C1 segment of cervical spinal cord (tissue), 14 donors: Measurements from ENCODE around the gene PRM2.

Experiments used
- DNase-seq, 14 donors: peaks; one replicate each; lab custom pipeline; 2025; lab: John Stamatoyannopoulos, UW

Gene PRM2

GRCh38 chr16:11262915-11263314, 13.4 kb downstream of the PRM2 start:
- DNase-seq, result no peak

- no peak for DNase-seq
Observed at GRCh38 chr16:11260596-11260966, 15.7 kb downstream of the PRM2 start.

GRCh38 chr16:11259655-11260595, 16.4 kb downstream of the PRM2 start:
- DNase-seq, result no peak

- peak in 11 of 14 donors; percentile 17 to 61 (median 41) for DNase-seq
Observed at GRCh38 chr16:11258553-11259492, 17.5 kb downstream of the PRM2 start.

- DNase-seq, result peak in 13 of 14 donors; percentile 13 to 80 (median 53)
Observed at GRCh38 chr16:11257131-11257938, 18.9 kb downstream of the PRM2 start.

- DNase-seq, result peak in 6 of 14 donors; percentile 48 to 72 (median 60)
Observed at GRCh38 chr16:11256661-11257130, 19.6 kb downstream of the PRM2 start.

- DNase-seq, result peak; percentile 20 to 84 (median 70)
Observed at GRCh38 chr16:11255737-11256660, 20.3 kb downstream of the PRM2 start, which contains the start of gene SOCS1. SOCS1 (minus strand) TSS chr16:11256204; CDS start chr16:11255478, 726 bp downstream.

- DNase-seq, result peak in 3 of 14 donors; percentile 16 to 50 (median 30)
Observed at GRCh38 chr16:11254913-11255736, 21.2 kb downstream of the PRM2 start.

- no peak for DNase-seq
Observed at GRCh38 chr16:11253995-11254912, 22.0 kb downstream of the PRM2 start.

- no peak for DNase-seq
Observed at GRCh38 chr16:11253009-11253994, 23.0 kb downstream of the PRM2 start.

- no peak for DNase-seq
Observed at GRCh38 chr16:11252482-11252931, 23.8 kb downstream of the PRM2 start.

GRCh38 chr16:11251525-11252481, 24.5 kb downstream of the PRM2 start:
- no peak for DNase-seq

- no peak for DNase-seq
Observed at GRCh38 chr16:11250786-11251524, 25.3 kb downstream of the PRM2 start.

GRCh38 chr16:11250091-11250785, 26.0 kb downstream of the PRM2 start:
- no peak for DNase-seq
